GM18907 (cell line): ENCODE measurements around the gene NGF.

ENCODE experiments used
- ATAC-seq: cut with Tn5 transposase; IDR thresholded peaks from one replicate; pipeline ENCODE4 v1.9.1; 2021; ENCODE audit warnings: mild to moderate bottlenecking, moderate library complexity; ENCODE audit not compliant: unreplicated experiment

NGF gene

DNA sequence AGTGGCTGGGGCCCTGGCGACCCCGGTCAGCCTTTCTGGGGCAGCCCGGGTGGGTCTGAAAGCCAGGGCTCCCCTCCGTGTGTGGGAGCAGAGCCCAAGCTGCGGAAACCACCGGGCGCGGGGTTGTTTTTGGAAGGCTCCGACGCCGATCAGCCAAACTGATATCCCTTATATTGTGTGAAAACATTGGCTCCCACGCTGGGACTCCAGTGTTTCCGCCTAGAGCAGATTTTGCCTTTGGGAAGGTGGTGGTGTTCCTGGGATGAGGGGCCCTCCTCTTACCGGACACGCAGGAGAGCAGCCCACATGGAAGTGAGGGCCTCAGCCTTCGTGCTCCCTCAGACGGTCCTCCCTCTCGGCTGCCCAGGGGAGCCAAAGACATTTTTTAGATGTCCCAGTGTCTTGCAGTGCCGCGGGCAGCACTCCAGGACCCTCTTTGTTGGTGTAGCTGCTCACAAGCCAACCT lies 54.3 kb downstream of the NGF start:
- no peak for ATAC-seq

DNA sequence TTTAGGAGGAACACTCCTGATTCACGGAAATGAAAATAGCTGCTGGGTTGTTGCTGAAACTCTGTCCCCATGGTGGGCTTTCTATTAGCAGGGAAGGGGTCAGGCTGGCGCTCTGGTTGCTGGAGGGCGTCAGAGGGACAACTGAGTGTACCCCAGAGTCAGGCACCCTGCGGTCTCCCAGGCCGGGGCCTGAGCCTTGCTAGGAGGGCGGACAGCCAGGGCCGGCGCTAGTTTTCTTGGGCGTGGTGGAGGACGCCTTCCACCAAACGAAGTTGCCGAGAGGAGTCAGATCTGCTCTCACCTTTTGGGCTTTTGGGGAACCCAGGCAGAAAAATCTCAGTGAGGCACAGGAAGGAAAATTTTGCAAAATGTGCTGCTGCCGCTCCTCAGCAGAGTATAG lies 54.8 kb downstream of the NGF start:
- no peak for ATAC-seq

DNA sequence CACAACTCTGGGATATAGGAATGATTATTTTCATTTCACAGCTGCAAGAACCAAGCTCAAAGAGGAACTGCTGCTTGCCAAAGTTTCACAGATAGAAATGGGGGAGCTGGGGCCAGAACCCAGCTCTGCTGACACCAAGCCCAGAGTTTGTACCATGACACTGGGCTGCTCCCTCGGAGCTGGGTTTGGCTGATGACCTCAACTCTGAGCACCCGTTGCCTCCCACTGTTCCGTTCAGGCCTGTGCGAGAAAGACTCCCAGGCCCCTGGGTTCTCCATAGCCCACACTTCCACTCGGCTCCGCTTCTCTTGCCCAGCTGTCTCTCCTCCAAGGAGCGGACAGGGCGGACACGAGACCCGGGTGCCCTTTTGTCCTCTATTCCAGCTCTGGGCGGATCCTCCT lies 55.2 kb downstream of the NGF start:
- ATAC-seq: no peak

DNA sequence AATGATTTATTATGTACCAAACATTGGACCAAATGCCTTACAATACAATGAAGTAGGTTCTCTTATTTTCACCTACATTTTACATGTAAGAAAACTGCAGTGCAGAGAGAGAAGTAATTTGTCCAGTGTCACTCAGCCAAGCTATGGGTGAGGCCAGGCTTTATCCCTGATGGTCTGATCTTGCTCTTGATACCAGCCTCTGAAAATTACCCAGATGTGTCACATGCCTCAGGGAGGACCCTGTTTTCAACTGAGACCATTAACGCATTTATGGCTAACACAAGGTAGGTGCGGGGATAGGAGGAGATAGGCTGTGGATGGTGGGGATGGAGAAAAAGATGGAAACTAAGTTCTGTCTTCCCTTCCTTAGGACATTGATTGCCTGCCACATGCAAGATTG lies 56.9 kb downstream of the NGF start:
- no peak for ATAC-seq

DNA sequence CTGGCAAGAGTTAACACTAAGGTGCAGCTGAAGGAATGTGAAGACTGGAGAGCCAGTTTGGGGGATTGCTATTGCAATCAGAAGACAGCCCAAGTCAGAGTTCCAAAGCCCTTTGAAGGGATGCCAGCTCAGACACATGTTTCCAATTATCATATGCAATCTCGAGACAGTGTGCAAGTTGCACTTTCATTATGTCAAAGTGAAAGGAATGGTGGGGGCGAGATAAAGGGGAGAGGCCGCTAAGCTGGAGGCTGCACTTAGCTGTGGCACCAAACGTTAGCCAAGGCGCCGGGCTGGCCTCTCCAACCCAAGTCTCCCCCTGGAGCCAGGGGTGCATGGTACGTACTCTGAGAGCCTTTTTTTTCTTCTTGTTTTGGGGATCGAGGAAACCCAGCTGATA lies 58.0 kb downstream of the NGF start:
- ATAC-seq: no peak

DNA sequence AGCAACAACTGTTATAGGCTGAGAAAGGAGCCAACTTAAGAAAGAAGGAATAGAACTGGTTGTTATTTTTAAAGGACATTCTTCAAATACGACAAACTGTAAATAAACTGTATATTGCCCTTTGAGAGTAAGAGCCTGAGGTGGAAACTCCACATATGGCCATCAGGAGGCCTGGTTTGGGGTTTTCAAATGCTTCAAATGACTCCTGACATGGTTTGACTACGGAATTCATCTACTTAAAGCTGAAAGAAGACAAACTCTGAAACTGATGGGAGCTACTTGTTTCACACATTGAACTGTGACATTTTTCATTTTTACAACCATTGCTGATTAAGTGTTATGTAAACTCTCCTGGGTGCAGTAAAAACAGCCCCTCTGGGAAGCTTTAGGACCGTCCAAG lies 59.8 kb downstream of the NGF start:
- ATAC-seq: no peak

DNA sequence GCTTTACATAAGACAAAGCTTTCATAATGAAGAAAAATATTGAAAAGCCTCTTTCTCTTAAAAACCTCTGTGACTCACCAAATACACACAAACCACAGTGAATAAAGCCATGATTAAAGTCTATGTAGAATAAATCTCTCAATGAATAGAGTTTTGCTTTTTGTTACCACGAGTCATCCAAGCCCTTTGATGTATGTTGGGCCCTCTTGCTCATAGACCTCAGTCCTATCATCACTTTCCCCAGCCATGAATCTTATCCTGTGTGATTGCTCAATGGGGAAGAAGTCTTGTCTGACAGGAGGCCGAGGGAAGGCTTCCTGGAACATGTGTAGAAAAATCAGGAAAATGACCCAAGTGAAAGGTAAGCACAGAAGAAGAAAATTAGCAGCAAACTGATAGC lies 60.8 kb downstream of the NGF start:
- ATAC-seq: no peak

DNA sequence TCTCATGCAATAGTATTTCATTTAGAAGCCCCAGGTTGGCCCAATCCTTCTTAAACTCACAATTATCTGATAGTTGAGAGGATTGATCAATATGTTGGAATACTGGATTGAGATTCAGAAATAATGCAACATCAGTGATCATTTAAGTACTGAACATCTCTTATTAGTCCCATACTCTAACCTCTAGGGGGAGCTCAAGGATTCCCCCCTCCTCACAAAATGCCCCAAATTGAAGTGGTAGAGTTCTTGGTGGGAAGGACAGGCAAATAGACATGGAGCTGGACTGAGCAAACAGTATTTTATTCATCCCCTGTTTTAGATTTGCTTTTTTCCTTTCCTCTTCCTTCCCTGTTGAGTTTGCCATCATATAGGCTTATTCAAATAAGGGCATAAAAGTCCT lies 62.8 kb downstream of the NGF start:
- ATAC-seq: no peak

DNA sequence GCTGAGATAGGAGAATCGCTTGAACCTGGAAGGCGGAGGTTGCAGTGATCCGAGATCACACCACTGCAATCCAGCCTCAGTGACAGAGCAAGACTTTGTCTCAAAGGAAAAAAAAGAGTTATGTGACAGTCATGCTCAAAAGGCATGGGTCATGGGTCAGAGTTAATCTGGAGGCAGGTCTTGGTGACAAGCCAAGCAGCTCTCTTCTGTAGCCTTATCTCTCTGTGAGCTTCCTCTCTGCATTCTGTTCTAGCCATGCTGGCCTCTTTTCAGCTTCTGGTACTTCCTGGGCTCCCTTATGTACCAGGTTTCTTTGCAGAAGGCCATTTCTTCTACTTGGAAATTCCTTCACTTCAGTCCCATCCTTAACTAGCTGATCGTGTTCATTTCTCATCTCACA lies 63.6 kb downstream of the NGF start:
- ATAC-seq: no peak

DNA sequence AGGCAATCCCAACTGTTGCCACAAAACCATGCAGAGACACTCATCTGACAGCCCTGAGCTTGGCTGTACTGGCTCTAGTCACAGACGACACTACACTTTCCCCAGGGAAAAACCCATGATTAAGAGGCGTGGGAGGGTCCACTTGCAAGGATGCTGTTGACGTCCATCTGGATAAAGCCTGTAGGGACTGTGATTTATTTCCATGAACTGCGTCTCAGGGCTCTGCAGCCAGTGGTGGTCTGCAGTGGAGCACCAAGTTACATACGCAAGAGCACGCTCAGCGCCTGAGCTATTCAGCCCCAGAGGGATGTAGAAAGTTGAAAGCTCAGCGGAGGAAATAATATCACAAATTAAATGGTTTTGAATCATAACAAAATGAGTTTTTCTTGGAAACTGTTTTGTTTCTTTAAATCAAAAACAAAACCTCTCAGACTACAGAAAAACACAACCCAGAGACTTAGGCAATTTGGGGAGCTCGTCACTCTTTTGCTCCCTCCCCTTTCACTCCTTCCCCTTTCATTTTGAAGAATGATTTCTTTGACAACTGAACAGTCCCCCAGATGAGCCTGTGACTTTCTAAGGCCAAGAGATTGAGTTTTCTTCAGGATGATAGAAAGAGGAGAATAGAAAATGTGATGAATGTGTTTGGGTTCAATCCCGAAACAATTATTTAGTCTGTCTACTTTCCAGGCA lies 71.2 kb downstream of the NGF start:
- ATAC-seq: no peak

DNA sequence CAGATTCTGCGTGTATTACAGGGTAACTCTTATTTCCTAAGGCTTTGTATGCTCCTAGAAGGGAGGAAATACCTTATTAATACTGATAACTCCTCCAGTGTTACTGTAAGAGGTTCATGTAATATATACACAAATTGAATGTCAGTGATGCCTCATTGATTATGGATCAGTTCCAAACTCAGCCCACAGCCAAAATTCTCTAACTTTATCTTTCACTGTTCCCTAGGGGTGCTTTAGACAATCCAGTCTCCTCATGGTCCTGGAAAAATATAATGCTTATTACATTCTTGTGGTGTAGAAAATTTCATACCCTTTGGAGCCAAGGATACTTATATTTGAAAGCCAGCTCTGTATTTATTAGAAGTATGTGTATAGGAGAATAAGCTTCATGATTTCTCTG lies 73.0 kb downstream of the NGF start:
- no peak for ATAC-seq

DNA sequence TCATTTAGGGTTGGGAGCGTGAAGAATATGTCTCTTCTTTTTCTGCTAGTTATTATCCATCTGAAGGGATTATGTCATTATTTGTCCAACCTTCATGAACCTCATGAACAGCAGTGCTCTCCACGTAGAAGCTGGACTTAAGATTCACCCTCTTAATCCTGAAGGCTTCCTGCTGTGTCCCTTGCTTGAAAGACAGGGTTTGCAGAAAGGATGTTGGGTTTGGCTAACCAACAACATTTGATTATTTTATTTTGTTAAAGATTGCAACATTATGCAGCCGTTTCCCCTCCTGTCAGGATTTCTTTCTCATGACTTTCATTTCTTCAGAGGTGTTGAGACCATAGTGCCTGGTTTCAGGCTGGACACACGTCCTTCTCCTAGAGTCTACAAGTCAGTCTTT lies 75.2 kb downstream of the NGF start:
- ATAC-seq: no peak

DNA sequence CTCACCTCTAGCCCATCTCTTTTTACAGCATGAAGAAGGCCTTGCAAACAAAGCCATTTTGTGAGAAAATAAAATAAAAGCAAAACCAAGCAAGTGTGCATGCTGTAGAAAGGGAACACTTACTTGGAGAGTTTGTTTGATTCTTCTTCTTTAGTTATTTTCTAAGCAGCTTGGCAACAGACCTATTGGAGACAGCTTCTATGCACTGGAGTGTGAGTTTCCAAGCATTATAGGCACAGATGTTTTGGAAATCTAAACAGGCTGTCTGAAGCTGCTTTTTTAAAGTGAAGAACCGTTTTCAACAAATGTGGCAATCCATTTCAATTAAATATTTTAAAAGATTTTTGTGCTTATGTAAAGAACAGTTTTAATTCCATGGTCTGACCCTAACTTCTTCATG lies 76.6 kb downstream of the NGF start:
- ATAC-seq: no peak

DNA sequence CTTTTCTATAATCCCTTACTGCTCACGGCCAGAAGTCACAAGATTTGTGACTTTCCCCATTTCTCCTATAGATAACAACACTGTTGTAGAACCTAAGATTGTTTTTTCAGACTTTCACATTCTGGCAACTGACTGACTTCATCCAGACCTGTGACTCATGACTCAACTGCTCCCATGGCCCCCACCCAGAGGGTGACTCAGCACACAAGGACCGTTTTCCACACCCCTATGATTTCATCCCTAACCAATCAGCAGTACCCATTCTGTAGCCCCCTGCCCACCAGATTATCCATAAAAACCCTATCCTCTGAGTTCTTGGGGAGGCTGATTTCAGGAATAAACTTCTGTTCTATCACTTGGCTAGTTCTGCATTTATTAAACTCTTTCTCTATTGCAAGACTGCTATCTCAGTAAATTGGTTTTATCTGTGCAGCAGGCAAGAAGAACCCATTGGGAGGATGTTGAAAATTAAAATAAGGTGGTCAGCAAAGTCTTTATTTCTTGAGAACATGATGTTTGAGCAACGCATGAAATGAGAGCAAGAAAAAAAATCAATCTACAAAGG lies 79.7 kb downstream of the NGF start:
- ATAC-seq: no peak

DNA sequence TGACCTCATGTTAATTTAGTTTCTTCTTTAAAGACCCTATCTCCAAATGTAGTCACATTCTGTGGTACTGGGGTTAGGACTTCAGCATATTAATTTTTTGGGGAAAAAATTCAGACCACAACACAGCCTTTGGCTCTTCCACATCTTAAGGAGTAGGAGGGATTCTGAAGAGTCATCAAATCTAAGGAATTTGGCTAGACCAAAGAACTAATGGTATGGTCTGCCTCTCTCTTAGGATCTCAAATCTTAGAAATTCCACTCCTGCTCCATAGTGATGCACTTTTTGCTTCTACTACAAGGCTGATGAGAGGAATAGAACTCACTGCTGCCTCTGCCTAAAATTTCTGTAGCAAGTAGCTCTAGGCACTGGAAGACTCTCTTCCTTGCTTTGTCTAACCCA lies 80.5 kb downstream of the NGF start:
- no peak for ATAC-seq

DNA sequence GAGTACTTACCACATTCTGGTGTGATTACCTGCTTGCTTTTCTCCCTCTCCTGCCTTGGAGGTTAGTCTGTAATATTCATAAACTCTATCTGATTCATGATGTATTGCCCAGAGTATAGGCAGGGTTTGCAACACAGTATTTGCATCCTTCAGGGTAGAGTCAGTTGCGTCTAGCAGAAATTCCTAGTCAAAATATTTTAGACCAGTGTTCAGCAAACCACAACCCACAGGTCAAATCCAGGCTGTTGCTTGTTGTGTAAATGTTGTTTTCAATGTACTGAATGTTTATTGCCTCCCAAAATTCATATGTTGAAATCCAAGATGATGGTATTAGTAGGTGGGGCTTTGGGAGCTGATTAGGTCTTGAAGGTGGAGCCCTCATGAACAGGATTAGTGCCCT lies 82.9 kb downstream of the NGF start:
- no peak for ATAC-seq

DNA sequence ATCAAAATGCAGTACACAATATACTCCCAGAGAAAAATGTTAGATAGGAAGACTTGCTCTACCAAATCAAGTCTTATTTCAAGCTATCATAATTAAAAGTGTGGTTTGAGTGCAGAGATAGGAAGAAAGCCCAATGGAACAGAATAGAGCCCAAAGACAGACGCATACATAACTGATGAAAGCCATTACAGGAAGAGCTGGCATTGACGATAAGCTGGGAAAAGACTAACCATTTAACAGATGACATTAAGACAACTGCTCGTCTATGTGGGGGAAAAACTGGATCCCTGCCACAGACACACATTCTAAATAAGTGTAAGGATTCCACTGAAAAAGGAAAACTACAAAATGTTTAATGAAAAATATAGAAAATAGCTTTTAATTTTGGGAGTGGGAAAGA lies 85.5 kb downstream of the NGF start:
- no peak for ATAC-seq

DNA sequence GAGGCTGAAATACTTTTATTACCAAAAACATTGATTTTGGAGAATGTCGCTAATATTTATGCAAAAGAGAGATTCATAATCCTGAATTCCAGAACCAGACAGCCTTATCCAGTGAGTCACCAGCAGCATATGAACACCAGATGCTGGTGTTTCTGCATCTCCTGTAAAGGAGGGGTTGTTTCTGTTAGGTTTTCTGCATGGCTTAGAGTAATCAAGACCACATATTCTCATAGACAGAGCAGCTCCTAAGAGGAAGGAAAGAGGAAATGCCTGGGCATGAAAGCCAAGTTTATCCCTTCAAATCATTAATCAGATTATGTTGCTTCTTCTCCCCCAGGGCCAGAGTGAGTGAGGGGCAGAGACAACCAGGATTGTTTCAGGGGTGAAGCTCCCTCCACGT lies 86.2 kb downstream of the NGF start:
- no peak for ATAC-seq

DNA sequence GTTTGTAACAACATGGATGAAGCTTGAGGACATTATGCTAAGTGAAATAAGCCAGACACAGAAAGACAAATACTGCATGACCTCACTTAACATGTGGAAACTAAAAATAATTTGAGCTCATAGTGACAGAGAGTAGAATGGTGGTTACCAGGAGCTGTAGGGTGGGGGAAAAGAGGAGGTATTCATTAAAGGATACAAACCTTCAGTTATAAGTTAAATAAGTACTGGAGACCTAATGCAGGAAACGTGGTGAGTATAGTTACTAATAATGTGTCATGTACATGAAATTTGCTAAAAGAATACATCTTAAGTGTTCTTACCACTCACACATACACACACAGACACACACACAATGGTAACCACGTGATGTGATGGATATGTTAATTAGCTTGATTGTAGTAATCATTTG lies 86.7 kb downstream of the NGF start:
- no peak for ATAC-seq

DNA sequence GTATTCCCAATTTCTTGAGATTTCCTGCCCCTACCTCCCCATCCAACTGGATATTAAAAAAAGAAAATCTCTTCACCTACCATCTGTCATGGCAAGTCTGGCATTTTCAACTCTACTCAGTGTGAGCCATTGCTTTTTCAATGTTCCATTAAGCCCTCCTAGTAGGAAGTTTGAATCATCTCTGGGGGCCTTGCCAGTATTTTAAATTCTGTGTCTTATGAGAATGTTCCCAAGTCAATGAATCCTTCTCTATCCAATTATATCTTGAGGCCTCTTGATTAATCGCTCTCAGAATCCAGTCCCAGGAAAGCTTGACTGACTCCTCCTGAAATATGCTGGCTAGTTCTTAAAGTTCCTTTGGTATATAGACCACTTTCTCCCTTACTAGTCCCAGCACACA lies 91.5 kb downstream of the NGF start:
- no peak for ATAC-seq

DNA sequence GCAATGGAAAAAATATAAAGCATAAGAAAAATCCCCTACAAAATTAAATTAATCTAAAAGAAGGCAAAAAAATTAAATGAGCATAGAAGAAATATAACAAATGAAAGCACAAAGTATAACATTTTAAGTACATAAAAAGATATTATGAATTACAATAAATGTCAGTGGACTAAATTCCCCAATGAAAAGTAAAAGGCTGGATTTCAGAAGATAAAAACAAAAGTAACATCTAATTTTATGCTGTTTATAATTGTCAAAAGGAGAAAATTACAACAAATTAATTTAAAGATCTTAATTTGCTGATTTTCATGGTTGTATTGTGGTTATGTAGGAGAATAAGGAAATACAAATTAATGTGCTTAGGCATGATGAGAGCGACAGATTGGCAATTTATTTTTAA lies 92.8 kb downstream of the NGF start:
- no peak for ATAC-seq

DNA sequence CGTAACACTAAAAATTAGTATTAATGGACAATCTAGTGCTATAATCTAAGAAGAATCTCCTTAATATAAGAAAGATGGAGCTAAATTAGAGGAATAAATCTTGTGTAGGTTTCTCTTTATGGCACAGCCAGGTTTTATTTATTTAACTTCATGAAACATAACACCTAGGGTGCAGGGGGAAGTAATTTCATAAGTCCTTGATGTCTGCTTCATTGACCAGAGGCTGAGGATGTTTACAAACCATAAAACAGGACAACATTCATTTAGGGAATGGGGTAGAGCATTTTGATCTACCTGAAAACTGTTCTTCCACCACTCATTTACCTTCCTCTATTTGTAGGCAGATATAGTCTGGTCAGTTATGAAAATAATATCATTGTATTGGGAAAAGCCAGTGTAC lies 95.5 kb downstream of the NGF start:
- ATAC-seq: no peak

DNA sequence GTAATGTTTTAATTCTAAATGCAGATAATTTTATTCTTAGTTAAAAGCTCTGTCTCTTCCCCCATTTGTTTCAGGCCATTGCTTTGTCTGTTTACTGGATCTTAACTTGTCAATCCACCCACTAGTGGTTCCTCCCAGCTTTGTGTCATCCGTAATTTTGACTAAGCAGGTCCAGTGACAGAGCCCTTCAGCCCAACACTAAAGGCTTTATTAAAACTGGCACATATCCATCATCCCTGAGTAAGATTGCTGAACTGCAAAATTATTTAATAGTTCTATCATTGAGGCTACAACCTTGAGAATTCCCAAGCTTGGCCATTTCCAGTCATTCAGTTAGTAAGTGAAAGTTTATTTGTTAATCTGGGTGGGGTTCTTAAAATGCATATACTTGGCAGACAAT lies 96.7 kb downstream of the NGF start:
- ATAC-seq: no peak
